BLaER1 (cell line): ENCODE results near the gene FAM162A.

Source experiments
- H3K27ac ChIP-seq: shearing (Covaris generic); formaldehyde crosslinking; 2 replicates; pipeline ENCODE4 v1.8.1; 2022
- H3K27me3 ChIP-seq: shearing (Covaris generic); formaldehyde crosslinking; 2 replicates; pipeline ENCODE4 v1.8.1; 2022
- H3K36me3 ChIP-seq: shearing (Covaris generic); formaldehyde crosslinking; 2 replicates; pipeline ENCODE4 v1.8.1; 2022
- H3K4me1 ChIP-seq: shearing (Covaris generic); formaldehyde crosslinking; 2 replicates; pipeline ENCODE4 v1.8.1; 2022
- H3K4me2 ChIP-seq: shearing (Covaris generic); formaldehyde crosslinking; 2 replicates; pipeline ENCODE4 v1.8.1; 2022
- H3K4me3 ChIP-seq: shearing (Covaris generic); formaldehyde crosslinking; 2 replicates; pipeline ENCODE4 v1.8.1; 2022
- H3K9ac ChIP-seq: shearing (Covaris generic); formaldehyde crosslinking; 2 replicates; pipeline ENCODE4 v1.8.1; 2022
- H3K9me3 ChIP-seq: shearing (Covaris generic); formaldehyde crosslinking; 2 replicates; pipeline ENCODE4 v1.8.1; 2022
- H4K20me1 ChIP-seq: shearing (Covaris generic); formaldehyde crosslinking; 2 replicates; pipeline ENCODE4 v1.8.1; 2022
- Cebpa-rat ChIP-seq: shearing (Covaris generic); IDR thresholded peaks from 2 replicates; pipeline ENCODE4 v1.8.1; 2022

The FAM162A gene

DNA sequence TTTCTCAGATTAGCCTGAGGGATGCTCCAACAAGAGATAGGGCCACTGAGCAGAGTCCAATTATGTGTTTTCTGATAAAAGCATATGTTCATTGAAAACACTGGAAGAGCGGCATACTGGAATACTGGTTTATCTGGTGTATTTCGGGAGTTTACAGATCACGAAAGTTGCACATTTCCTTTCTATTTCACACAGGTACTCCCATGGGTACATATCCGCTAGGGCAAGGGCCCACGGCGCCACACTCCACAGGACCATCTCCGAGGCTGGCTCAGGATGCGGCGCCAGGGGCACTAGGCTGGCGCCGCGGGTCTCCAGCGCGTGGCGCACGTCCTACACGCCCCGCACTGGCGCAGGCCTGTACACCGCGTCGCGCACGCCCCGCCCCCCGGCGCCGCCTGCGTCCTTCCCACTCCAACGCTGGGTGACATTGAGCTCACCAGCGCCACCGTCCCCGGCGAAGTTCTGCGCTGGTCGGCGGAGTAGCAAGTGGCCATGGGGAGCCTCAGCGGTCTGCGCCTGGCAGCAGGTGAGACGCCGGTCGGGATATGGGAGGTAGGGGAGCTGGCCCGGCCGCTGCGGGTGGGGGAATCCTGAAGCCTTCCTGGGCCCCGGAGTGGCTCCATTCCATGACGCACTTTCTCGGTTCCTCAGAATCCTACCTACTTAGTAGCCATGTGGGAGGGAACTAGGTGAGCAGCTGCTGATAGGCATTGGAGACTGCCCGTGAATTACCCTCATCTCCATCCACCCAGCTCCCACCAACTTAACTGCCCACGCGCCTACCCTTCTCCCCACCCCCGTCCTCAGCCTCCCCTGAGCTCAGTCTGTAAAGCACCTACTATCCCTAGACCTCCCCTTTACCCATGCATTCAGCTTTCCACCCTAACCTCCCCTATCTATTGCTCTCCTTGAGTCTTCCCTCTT lies at the start of gene FAM162A:
Gene FAM162A, plus strand, starts transcription at position 412 of the 927 bp plus-strand sequence. Its CDS starts 84 bp downstream, at position 496.
- Histone ChIP-seq H3K27ac (peak within 1 kb of the TSS; percentile 81), H3K27me3 (no peaks in the 10 kb centered on the region), H4K20me1 (peaks cover 11% of the 10 kb centered on the region; the same call in 1 of the 2 replicates), H3K4me2 (peak within 1 kb of the TSS; percentile 93), H3K9ac (peak within 1 kb of the TSS; percentile 79), H3K36me3 (peaks cover 14% of the 10 kb centered on the region; the same call in 1 of the 2 replicates), H3K4me1 (peaks cover 78% of the 10 kb centered on the region), H3K9me3 (no peaks in the 10 kb centered on the region), H3K4me3 (peak within 1 kb of the TSS; percentile 84)
- TF ChIP-seq Cebpa-rat = no peak

GRCh38 chr3:122342803-122343202 lies 41.2 kb upstream of the FAM162A start:
- peaks cover 3% of the 10 kb centered on the region; the same call in 1 of the 2 replicates for H3K9me3 ChIP-seq
- TF ChIP-seq Cebpa-rat = no peak
- no peak overlapping the region for H3K4me2 ChIP-seq
- H3K4me3 ChIP-seq = no peak overlapping the region
- H3K27ac ChIP-seq = no peak overlapping the region
- no peaks in the 10 kb centered on the region for H3K27me3 ChIP-seq
- no peak overlapping the region for H3K9ac ChIP-seq
- no peaks in the 10 kb centered on the region for H3K4me1 ChIP-seq
- no peaks in the 10 kb centered on the region for H4K20me1 ChIP-seq
- H3K36me3 ChIP-seq = no peaks in the 10 kb centered on the region

GRCh38 chr3:122343654-122344053 lies 40.3 kb upstream of the FAM162A start:
- Histone ChIP-seq H3K9me3 (peaks cover 9% of the 10 kb centered on the region; the same call in 1 of the 2 replicates), H3K27ac (no peak overlapping the region), H3K27me3 (no peaks in the 10 kb centered on the region), H3K36me3 (no peaks in the 10 kb centered on the region), H3K4me3 (no peak overlapping the region), H3K4me1 (no peaks in the 10 kb centered on the region), H3K9ac (no peak overlapping the region), H4K20me1 (no peaks in the 10 kb centered on the region), H3K4me2 (no peak overlapping the region)
- no peak for TF ChIP-seq Cebpa-rat

GRCh38 chr3:122349171-122349570 lies 34.8 kb upstream of the FAM162A start:
- Histone ChIP-seq H3K36me3 (no peaks in the 10 kb centered on the region), H3K4me3 (no peak overlapping the region), H3K4me1 (no peaks in the 10 kb centered on the region), H3K4me2 (no peak overlapping the region), H3K27ac (no peak overlapping the region), H3K27me3 (no peaks in the 10 kb centered on the region), H3K9ac (no peak overlapping the region), H4K20me1 (no peaks in the 10 kb centered on the region), H3K9me3 (peaks cover 9% of the 10 kb centered on the region; the same call in 1 of the 2 replicates)
- TF ChIP-seq Cebpa-rat = no peak

DNA sequence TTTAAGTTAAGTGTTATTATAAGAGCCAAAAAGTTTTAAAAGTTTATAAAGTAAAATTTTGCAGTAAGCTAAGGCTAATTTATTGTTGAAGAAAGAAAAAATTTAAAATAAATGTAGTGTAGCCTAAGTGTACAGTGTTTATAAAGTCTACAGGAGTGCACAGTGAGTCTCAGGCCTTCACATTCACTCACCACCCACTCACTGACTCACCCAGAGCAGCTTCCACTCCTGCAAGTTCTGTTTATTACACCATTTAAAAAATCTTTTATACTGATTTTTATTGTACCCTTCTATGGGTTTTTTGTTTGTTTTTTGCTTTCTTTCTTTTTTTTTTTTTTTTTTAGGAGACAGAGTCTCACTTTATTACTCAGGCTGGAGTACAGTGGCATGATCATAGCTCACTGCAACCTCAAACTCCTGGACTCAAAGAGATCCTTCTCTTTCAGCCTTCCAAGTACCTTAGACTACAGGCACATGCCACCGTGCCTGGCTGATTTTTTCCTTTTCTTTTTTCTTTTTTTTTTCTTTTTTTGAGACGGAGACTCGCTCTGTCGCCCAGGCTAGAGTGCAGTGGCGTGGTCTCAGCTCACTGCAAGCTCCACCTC lies 33.1 kb upstream of the FAM162A start:
- no peak for TF ChIP-seq Cebpa-rat
- Histone ChIP-seq H3K4me2 (no peak overlapping the region), H3K4me3 (no peak overlapping the region)

DNA sequence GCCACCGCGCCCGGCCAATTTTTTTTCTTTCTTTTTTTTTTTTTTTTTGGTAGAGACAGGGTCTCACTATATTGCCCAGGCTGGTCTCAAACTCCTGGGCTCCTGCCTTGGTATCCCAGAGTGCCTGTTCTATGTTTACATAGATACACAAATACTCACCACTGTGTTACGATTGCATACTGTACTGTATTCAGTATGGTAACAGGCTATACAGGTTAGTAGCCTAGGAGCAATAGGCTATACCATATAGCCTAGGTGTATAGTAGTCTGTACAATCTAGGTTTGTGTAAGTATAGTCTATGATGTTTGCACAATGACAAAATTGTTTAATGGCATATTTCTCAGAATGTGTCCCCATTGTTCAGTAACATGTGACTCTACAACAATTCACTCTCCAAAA lies 32.4 kb upstream of the FAM162A start:
- TF ChIP-seq Cebpa-rat = no peak
- H3K4me1 ChIP-seq = no peaks in the 10 kb centered on the region
- H3K27me3 ChIP-seq = no peaks in the 10 kb centered on the region
- no peak overlapping the region for H3K4me2 ChIP-seq
- H3K36me3 ChIP-seq = no peaks in the 10 kb centered on the region
- H3K9ac ChIP-seq = no peak overlapping the region
- no peaks in the 10 kb centered on the region for H4K20me1 ChIP-seq
- peaks cover 9% of the 10 kb centered on the region; the same call in 1 of the 2 replicates for H3K9me3 ChIP-seq
- H3K27ac ChIP-seq = no peak overlapping the region
- no peak overlapping the region for H3K4me3 ChIP-seq

More for the DNA sequence above, 33.1 kb upstream of the FAM162A start:
- no peaks in the 10 kb centered on the region for H3K4me1 ChIP-seq
- no peaks in the 10 kb centered on the region for H3K36me3 ChIP-seq
- H3K9me3 ChIP-seq = peaks cover 9% of the 10 kb centered on the region; the same call in 1 of the 2 replicates
- H3K9ac ChIP-seq = no peak overlapping the region
- no peak overlapping the region for H3K27ac ChIP-seq
- no peaks in the 10 kb centered on the region for H3K27me3 ChIP-seq
- H4K20me1 ChIP-seq = no peaks in the 10 kb centered on the region

GRCh38 chr3:122353215-122353614 lies 30.8 kb upstream of the FAM162A start:
- H3K4me2 ChIP-seq = no peak overlapping the region
- H3K4me3 ChIP-seq = no peak overlapping the region
- H3K36me3 ChIP-seq = peaks cover 7% of the 10 kb centered on the region
- H3K27ac ChIP-seq = no peak overlapping the region
- H3K9ac ChIP-seq = no peak overlapping the region
- TF ChIP-seq Cebpa-rat = no peak
- no peaks in the 10 kb centered on the region for H3K4me1 ChIP-seq
- no peaks in the 10 kb centered on the region for H4K20me1 ChIP-seq
- H3K27me3 ChIP-seq = no peaks in the 10 kb centered on the region
- 0 out of 2 replicates have a peak, but pooled peaks cover 1% of the 10 kb centered on the region for H3K9me3 ChIP-seq

- Histone ChIP-seq H3K4me2 (no peak overlapping the region), H3K4me1 (no peaks in the 10 kb centered on the region), H3K9me3 (no peaks in the 10 kb centered on the region), H4K20me1 (no peaks in the 10 kb centered on the region), H3K27ac (no peak overlapping the region), H3K4me3 (no peak overlapping the region), H3K36me3 (peaks cover 14% of the 10 kb centered on the region), H3K9ac (no peak overlapping the region), H3K27me3 (no peaks in the 10 kb centered on the region)
- no peak for TF ChIP-seq Cebpa-rat
Measured at GRCh38 chr3:122353893-122354401, 30.0 kb upstream of the FAM162A start.

GRCh38 chr3:122355612-122356011 lies 28.4 kb upstream of the FAM162A start:
- TF ChIP-seq Cebpa-rat = no peak
- H3K9ac ChIP-seq = no peak overlapping the region
- H3K27me3 ChIP-seq = no peaks in the 10 kb centered on the region
- no peaks in the 10 kb centered on the region for H3K4me1 ChIP-seq
- H3K4me3 ChIP-seq = no peak overlapping the region
- H3K4me2 ChIP-seq = no peak overlapping the region
- no peak overlapping the region for H3K27ac ChIP-seq
- H3K9me3 ChIP-seq = no peaks in the 10 kb centered on the region
- H3K36me3 ChIP-seq = peaks cover 20% of the 10 kb centered on the region
- H4K20me1 ChIP-seq = no peaks in the 10 kb centered on the region

- no peak overlapping the region for H3K9ac ChIP-seq
- no peaks in the 10 kb centered on the region for H3K27me3 ChIP-seq
- H3K4me3 ChIP-seq = no peak overlapping the region
- H3K4me1 ChIP-seq = no peaks in the 10 kb centered on the region
- TF ChIP-seq Cebpa-rat = no peak
- H3K36me3 ChIP-seq = peaks cover 28% of the 10 kb centered on the region
- no peak overlapping the region for H3K27ac ChIP-seq
- H4K20me1 ChIP-seq = no peaks in the 10 kb centered on the region
- no peak overlapping the region for H3K4me2 ChIP-seq
- no peaks in the 10 kb centered on the region for H3K9me3 ChIP-seq
Measured at GRCh38 chr3:122356402-122356801, 27.6 kb upstream of the FAM162A start.
